ENCODE data around the gene KCTD11. TPM values are rescaled to one million over a fixed set of nuclear protein-coding genes. Genes with fewer than 3 reads are reported as not detected.
A peak's percentile ranks its signal among the peaks of the same experiment; 100 is the strongest.

Gene KCTD11
- total RNA-seq: 6.3 TPM

DNA sequence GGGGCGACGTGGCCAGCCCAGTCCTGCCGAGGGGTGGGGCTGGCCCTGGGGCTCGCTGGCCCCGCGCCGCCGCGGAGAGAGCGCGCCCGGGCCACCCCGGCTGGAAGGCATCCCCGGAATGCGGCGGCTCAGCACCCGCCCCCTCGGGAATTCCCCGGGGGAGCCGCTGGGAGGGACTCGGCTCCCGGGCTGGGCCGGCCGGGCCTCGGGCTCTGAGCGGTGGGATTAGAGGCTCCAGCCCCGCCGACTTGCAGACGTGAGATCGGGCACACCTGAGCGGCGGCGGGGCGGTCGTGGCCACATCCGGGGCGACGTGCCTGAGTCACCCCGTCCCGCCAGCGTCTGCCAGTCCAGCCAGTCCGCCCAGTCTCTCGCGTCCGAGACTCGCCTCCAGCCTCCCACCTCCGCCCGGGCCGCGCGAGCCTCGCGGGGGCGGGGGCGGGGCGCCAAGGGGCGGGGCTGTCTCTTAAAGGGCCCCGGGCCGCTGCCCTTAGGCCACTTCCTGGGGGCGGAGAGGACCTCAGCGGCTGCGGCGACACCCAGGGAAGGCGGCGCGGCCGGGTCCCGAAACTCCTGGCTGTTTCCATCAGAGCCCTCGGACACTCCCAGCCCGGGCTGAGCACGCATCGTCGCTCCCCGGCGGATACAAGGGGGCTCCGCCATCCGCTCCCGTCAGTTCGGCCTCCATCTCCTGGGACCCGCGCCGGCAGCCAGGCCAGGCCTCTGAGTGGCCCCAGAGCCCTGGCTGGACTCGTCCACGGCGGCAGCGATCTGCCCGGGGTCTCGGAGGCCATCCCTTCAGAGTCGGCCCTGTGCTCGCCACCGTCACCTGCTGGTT lies at the start of gene KCTD11:
KCTD11 (plus strand) TSS at position 498 of the 838 bp plus-strand sequence.
- peak; percentile 56 for DNase-seq

GRCh38 chr17:7304179-7304578 lies 47.8 kb upstream of the KCTD11 start:
- no peak for DNase-seq

GRCh38 chr17:7306911-7307685 lies 44.9 kb upstream of the KCTD11 start, which contains the start of gene EIF5A:
Gene EIF5A (plus strand): TSS chr17:7307628. CDS start chr17:7309636, 2,008 bp downstream.
- DNase-seq: peak; percentile 100

GRCh38 chr17:7307686-7308624 lies 44.0 kb upstream of the KCTD11 start:
- no peak for DNase-seq

DNA sequence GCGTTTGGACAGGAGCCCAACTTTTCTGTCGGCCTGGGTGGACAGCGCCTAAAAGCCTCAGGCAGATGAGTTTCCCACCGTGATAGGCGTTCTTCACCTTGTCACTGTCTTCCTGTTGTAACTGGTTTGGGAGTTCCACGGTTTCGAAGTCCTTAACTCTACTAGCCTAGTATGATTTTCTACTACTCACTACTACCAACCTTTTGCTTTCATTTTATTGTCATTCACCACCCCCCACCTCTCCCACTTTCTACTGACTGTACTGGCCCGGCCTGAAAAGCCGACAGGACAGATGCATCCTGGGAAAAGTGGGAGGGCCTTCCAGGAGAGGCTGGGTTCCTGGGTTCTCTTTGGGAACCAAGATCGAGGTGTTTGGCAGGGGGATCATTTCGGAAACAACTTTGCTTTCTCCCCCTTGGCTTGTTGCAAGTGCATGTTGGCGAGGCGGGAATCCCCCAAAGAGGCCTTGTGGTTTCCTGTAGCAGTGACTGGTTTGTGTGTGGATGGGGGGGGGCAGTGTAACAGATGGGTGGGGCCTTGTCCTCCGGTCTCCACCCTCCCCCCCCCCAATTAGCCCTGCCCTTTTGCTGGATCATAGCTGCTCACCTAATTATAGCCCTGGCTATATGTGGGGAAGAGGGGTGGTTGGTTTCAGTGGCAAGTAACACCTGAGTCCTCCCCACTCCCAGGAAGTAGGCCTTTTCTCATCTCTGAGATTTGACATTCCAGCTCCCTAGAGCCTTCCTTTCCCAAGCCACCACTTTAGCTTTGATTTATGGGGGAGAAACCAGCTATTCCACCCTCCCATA lies 43.1 kb upstream of the KCTD11 start:
- DNase-seq: peak; percentile 60

DNA sequence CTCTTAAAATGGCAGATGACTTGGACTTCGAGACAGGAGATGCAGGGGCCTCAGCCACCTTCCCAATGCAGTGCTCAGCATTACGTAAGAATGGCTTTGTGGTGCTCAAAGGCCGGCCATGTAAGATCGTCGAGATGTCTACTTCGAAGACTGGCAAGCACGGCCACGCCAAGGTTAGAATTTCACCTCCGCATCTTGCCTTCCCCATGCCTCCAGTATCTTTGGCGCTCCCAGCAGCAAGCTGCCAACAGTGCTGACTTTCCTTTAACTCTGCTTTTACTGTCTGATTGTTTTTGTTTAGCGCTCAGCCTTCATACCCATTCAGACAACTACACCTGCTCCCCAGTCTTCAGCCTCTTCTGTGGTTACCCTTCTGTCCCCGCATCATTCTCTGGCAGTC lies 42.3 kb upstream of the KCTD11 start:
- DNase-seq: no peak

DNA sequence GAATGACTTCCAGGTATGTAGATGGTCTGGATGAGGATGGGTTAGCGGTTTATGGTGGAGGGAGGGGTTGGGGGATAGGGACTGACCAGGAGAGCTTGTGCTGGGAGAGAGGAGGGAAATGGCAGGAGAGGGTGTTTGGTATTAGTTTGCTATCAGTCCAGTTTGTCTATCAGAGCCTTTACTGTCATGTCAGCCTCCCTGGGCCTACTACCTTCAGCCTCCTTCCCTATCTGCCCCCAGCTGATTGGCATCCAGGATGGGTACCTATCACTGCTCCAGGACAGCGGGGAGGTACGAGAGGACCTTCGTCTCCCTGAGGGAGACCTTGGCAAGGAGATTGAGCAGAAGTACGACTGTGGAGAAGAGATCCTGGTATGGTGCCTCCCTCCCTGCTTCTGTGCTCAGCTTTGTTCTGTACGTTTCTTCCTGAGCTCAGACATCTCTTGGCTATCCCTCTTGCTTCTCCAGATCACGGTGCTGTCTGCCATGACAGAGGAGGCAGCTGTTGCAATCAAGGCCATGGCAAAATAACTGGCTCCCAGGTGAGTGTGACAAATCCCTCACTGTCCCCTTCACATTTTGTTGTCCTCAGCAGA lies 40.8 kb upstream of the KCTD11 start:
- no peak for DNase-seq

DNA sequence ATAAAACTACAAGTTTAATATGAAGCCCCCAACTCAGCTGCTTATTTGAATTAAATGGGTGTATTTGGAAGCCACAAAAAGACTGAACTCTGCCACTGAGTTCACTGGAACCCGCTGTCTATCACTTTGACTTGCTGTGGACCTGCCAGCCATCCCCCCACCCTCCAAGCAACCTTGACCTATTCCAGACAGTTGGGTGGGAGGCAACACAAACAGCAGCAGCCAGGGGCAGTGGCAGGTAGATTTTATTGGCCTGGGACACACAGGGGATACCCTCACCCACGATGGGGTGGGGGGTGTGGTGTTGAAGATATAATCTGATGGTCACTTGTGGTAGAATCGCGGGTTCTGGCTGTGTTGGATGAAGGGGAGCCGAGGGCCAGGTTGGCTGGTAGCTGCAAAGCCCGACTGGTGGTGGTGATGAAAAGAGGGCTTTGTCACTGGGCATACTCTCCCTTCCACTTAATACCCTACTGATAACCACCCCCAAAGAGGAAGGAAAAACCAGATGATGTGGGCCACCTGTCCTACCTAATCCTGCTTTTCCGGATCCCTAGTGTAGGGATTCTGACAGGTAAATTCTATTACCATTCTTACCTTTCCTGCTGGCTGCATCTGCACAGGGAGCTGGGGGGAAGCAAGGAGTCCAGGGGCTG lies 39.4 kb upstream of the KCTD11 start:
- no peak for DNase-seq

- no peak for DNase-seq
Measured at GRCh38 chr17:7313088-7313889, 38.7 kb upstream of the KCTD11 start.

- DNase-seq: no peak
Measured at GRCh38 chr17:7313890-7314718, 37.9 kb upstream of the KCTD11 start.

GRCh38 chr17:7314719-7315569 lies 37.0 kb upstream of the KCTD11 start, which contains the start of gene GPS2:
Gene GPS2 (minus strand): TSS chr17:7315360. CDS start chr17:7315052, 308 bp downstream.
- peak; percentile 60 for DNase-seq

DNA sequence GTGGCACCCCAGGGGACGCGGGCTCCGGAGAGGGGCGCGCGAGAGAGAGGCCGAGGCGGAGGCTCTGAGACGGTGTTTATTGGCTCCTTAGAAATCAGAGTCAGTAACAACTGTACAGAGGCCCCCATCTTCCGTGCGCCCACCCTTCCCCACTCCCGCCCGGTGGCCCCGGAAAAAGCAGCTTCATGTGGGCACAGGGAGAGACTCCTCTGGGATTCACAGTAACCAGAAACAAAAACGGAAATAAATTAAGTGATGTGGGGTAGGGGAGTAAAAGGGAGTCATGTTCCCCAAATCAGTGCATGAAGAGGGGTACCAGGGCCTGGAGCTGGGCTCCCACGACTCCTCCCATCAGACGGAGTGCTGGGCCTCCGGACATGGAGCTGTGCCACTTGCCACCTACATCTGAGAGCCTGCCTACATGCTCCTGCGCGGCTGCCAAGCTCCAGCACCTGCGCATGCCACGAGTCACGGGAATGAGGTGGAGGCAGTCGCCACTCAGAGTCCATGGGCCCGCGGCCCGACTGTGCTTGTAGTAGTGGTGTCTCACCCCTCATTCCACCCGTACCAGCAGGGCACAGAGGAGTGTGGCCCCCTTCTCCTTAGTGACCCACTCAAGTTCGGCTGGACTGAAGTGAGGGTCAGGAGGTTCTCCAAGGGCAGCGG lies 36.3 kb upstream of the KCTD11 start:
- no peak for DNase-seq

DNA sequence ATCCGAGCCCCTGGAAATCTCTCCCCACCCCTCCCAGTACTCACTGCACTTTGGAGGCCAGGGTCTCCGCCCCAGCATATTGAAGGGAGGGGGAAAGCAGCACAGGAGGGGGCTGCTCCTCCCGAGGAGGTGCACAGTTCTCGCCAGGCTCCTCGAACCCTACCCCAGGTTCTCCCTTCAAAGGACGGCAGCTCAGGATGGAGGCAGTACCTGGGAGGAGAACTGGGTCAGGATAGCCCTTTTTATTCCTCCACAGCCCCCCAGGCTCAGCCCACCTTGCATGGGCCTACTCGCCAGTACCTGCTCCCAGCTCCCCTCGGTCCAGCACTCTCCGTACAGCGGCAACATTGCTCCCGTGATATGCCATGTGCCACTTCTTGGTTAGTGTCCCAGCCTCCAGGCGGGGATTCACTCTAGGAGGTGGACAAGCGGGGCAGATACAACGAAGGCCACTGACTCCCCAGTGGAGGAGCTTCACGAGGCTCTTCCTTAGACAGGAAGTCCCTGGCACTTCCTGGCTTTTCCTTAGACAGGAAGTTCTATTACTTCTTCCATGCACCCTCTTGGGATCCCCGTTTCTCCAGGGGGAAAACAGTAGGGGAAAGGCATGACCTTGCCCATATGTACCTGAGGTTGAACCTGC lies 34.7 kb upstream of the KCTD11 start:
- DNase-seq: no peak

- DNase-seq: no peak
Measured at GRCh38 chr17:7318121-7318860, 33.7 kb upstream of the KCTD11 start.

DNA sequence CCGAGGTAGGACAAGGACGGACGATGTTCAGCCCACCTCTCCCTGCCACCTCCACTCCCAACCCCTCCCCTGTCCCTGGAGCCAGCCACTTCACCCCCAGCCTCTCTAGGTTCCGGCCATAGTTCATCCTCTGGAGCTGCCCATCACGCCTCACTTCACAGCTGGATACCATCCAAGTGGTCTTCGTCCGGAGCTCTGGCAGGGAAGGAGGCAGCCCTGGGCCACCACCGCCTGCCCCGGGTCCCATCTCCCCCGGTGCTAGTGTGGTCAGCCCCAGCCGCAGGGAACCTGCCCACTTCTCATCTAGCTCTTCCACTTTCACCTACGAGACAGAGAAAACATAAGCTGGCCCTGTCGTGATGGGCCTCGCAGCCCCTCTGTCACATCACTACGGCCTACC lies 30.5 kb upstream of the KCTD11 start:
- no peak for DNase-seq

Data from skin of body (tissue), 2 donors.